Neural progenitor cell (in vitro differentiated cells): Measurements from ENCODE around the gene MATK.

ENCODE experiments used
- EZH2 ChIP-seq: fragments of 200-600 bp; sonication (generic); IDR thresholded peaks from 2 replicates; pipeline ENCODE4 v1.6.1; 2017; ENCODE audit warnings: antibody characterized with exemption, mild to moderate bottlenecking, moderate library complexity
- TF ChIP-seq, protein P1 (sequence below): fragments of 200-600 bp; sonication (generic); IDR thresholded peaks from 2 replicates; pipeline ENCODE4 v1.5.1; 2017; ENCODE audit warnings: antibody characterized with exemption, mild to moderate bottlenecking

GRCh38 chr19:3796358-3796757, 10.2 kb upstream of the MATK start:
- TF ChIP-seq, protein P1, sequence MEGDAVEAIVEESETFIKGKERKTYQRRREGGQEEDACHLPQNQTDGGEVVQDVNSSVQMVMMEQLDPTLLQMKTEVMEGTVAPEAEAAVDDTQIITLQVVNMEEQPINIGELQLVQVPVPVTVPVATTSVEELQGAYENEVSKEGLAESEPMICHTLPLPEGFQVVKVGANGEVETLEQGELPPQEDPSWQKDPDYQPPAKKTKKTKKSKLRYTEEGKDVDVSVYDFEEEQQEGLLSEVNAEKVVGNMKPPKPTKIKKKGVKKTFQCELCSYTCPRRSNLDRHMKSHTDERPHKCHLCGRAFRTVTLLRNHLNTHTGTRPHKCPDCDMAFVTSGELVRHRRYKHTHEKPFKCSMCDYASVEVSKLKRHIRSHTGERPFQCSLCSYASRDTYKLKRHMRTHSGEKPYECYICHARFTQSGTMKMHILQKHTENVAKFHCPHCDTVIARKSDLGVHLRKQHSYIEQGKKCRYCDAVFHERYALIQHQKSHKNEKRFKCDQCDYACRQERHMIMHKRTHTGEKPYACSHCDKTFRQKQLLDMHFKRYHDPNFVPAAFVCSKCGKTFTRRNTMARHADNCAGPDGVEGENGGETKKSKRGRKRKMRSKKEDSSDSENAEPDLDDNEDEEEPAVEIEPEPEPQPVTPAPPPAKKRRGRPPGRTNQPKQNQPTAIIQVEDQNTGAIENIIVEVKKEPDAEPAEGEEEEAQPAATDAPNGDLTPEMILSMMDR = no peak
- TF ChIP-seq EZH2 = no peak
